Keratinocyte (primary cell): ENCODE results near the gene SCGB1A1.

Experiments
- CTCF ChIP-seq, 3 experiments: IDR thresholded peaks in 1 of 3; conservative IDR thresholded peaks in 1 of 3; optimal IDR thresholded peaks in 1 of 3; 2 replicates in 2 of 3; 3 replicates in 1 of 3; pipeline versions ENCODE3 to v1.5.1; 2011; ENCODE audit warnings: low read length in 3 of 3, mild to moderate bottlenecking in 3 of 3, moderate library complexity in 2 of 3, control low read depth in 1 of 3, inconsistent platforms in 1 of 3; ENCODE audit not compliant: insufficient read depth in 2 of 3; ENCODE audit errors: extremely low read depth in 1 of 3
- EZH2 ChIP-seq: IDR thresholded peaks from one replicate; pipeline ENCODE4 v1.6.1; 2012; ENCODE audit warnings: inconsistent platforms, mild to moderate bottlenecking, low read length, moderate library complexity

- TF ChIP-seq CTCF (optimal IDR thresholded peaks at IDR 0.05 in 1 of 3, IDR thresholded peaks at IDR 0.05 in 1 of 3, conservative IDR thresholded peaks at IDR 0.05 in 1 of 3; ENCODE audit: extremely low read depth in 1 of 3, insufficient read depth in 2 of 3, low read length in 3 of 3) (no peak), EZH2 (no peak)
These were observed 10.2 kb downstream of the SCGB1A1 start for GRCh38 chr11:62428871-62429560.
